A375 (cell line): Measurements from ENCODE around the gene TAS2R1. TPM values are rescaled to one million over a fixed set of nuclear protein-coding genes. Genes with fewer than 3 reads are reported as not detected.

ENCODE experiments used
- total RNA-seq: library from RNA; depleted of rRNA; stranded (reverse); fragments of >200 nt; shearing (Covaris generic); gene quantifications from 2 replicates; pipeline ENCODE4 v1.2.3, GENCODE V29; 2014; rRNA removed

Gene TAS2R1, protein sequence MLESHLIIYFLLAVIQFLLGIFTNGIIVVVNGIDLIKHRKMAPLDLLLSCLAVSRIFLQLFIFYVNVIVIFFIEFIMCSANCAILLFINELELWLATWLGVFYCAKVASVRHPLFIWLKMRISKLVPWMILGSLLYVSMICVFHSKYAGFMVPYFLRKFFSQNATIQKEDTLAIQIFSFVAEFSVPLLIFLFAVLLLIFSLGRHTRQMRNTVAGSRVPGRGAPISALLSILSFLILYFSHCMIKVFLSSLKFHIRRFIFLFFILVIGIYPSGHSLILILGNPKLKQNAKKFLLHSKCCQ
- not detected in 2 replicates for total RNA-seq

DNA sequence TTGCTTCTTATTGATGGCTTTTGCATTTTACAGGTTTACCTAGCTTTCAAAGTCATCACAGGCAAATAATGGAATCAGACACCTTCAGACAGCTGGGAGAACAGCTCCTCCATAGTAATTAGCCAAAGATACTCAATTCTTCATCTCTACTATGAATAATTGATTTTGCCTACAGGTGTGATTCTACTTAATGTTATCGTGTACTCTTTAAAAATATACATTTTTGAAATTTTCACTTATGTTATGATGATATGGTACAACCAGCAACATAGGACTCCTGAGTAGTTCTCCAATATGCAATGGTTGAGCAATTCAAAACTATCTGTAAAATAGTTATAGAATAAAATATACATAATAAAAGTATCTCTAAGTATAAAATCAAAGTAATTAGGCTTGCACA is at the start of gene TAS2R1:
TSS of gene TAS2R1 (minus strand) at position 101 of the 400 bp plus-strand sequence. CDS start 319 bp downstream, outside the sequence.

Other genes starting within 250 kb of the TAS2R1 start
- gene SEMA5A, start 84.3 kb downstream of the TAS2R1 start, total RNA-seq, result 0.08 and 0.13 TPM in 2 replicates